ENCODE results near the gene LARGE1.

- TF ChIP-seq CTCF (conservative IDR thresholded peaks at IDR 0.05; ENCODE audit: low read depth, low read length): no peak
- no peak for TF ChIP-seq EZH2phosphoT487 (IDR thresholded peaks at IDR 0.05; ENCODE audit: borderline replicate concordance, low read length)
Observed at GRCh38 chr22:33539902-33540751, 380.1 kb downstream of the LARGE1 start.
